Ovary (tissue), 9 donors: Measurements from ENCODE around the gene DSCAM. TPM values are rescaled to one million over a fixed set of nuclear protein-coding genes. Genes with fewer than 3 reads are reported as not detected.

Experiments used
- DNase-seq, 5 donors: peaks; one replicate each; pipeline ENCODE4 v3.0.0-alpha.2; 2019 to 2020
- H3K27ac ChIP-seq, 2 donors: fragments of 200-600 bp; one replicate each; pipeline versions ENCODE4 v1.5.1 to v1.8.0; 2019 to 2022
- H3K27me3 ChIP-seq: fragments of 200-600 bp; one replicate; pipeline ENCODE4 v1.8.0; 2022
- H3K36me3 ChIP-seq: fragments of 200-600 bp; sonication (generic); one replicate; pipeline ENCODE4 v1.5.1; 2019
- H3K4me1 ChIP-seq: one replicate; pipeline ENCODE4 v1.8.1; 2013; ENCODE audit warnings: mild to moderate bottlenecking, moderate library complexity; ENCODE audit not compliant: insufficient read depth
- H3K4me3 ChIP-seq: fragments of 200-600 bp; sonication (generic); one replicate; pipeline ENCODE4 v1.5.1; 2017
- H3K9me3 ChIP-seq, 2 donors: fragments of 200-600 bp in 1 of 2; sonication (generic) in 1 of 2; one replicate each; pipeline versions ENCODE4 v1.5.1 to v1.8.1; 2013 to 2019; ENCODE audit warnings: mild to moderate bottlenecking in 1 of 2, moderate library complexity in 1 of 2
- CTCF ChIP-seq, 3 donors: fragments of 450-650 bp in 2 of 3; fragments of 200-600 bp in 1 of 3; IDR thresholded peaks; one replicate each; pipeline versions ENCODE4 v1.5.1 to v1.8.0; 2016 to 2022; ENCODE audit warnings: antibody characterized with exemption in 3 of 3, mild to moderate bottlenecking in 1 of 3
- EP300 ChIP-seq: sonication (generic); formaldehyde crosslinking; IDR thresholded peaks from one replicate; pipeline ENCODE4 v1.6.1; 2017; ENCODE audit warnings: antibody characterized with exemption
- POLR2A ChIP-seq: fragments of 450-650 bp; IDR thresholded peaks from one replicate; pipeline ENCODE4 v1.6.1; 2017; ENCODE audit warnings: antibody characterized with exemption, mild to moderate bottlenecking, moderate library complexity
- WGBS, 3 donors: extraction: QIAGEN DNeasy Blood & Tissue Kit in 1 of 3; methylation state at CpG; one replicate each; pipeline versions ENCODE4 v1.1.5 to v1.1.7; 2013 to 2017; 5-methylcytosine and 5-hydroxymethylcytosine counted together
- intact Hi-C, 4 donors: fragments of 100-400 bp; cut with DNase I; formaldehyde crosslinking; loops; one replicate each; pipeline versions ENCODE4 v1.11.0 to v1.15.1; 2022 to 2023
- polyA plus RNA-seq, 2 donors: library from polyadenylated mRNA; stranded (reverse); fragments of 200-250 nt in 1 of 2; fragments of 350-450 nt in 1 of 2; fragmentation: Illumina TruSeq in 1 of 2; extraction: RNeasy Lipid Tissue Mini Kit (QIAGEN cat#74804) in 1 of 2; gene quantifications; one replicate each; pipeline ENCODE4 v1.2.3, GENCODE V29; 2013 to 2014
- total RNA-seq, 7 donors: library from RNA; depleted of rRNA in 2 of 7; stranded (reverse); fragments of >200 nt in 2 of 7; fragmentation: NEBNext Ultra II Directional in 3 of 7; extraction: Animal tissue kit (Norgen Biotek cat#: 25700) in 3 of 7; gene quantifications; one replicate each; pipeline versions ENCODE4 v1.1.0 to v1.2.4, GENCODE V29; 2016 to 2023
- donor health status: DM: no; HTN: no; CAD: no; lungs with moderate emphysema.
- donor health status: DM: no; HTN: no; CAD: no.
- donor health status: Bipolar disorder and iron deficiency.
- donor health status: DM: yes; HTN: yes; CAD: no.
- donor health status: DM: no; HTN: no; CAD: no.
- donor health status: DM: yes; HTN: yes; CAD: no.

The DSCAM gene
- total and polyA plus RNA-seq, 9 donors, result under 0.01 to 0.12 (median 0.04) TPM; not detected in 5

DNA sequence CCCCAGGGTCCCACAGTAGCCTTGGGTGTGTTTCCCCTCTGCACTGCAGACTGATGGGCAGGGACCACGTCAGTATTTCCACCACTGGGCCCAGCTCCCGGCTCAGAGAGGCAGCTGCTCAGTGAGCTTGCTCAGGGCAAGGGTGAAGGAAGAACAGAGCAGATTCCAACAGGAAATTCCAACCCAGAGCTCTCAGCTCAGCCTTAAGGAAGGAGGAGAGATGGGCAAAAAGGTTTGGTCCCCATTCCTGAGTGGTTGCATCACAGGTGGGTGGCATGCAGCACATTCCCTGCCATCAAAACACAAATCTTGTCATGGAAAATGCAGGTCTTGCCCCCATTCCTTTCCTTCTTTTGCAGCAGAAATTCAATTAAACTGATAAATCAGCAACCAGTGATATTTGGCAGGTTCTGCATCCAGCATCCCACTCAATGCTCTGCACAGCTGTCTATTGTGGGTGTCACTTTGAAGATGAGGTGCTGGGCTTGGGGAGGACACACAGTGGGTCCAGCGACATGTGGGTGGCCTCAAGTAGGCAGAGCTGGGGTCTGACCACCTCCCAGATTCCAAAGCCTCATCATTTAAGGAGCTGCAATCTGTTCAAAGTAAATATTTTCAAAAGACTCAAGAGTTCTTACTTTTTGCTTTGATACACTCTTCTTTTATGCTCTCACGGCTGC lies 315.4 kb downstream of the DSCAM start:
- no peaks in the 10 kb centered on the region for H3K4me1 ChIP-seq
- H3K27ac ChIP-seq, result no peak overlapping the region
- intact Hi-C loops, result no loop called here
- H3K36me3 ChIP-seq, result no peaks in the 10 kb centered on the region
- TF ChIP-seq EP300, result no peak
- TF ChIP-seq CTCF (IDR thresholded peaks at IDR 0.05), result no peak
- WGBS, 3 donors, result 6 to 28% (median 7%) methylated on average over 4 of the region's 4 CpGs
- no peak overlapping the region for H3K4me3 ChIP-seq
- H3K9me3 ChIP-seq, result no peaks in the 10 kb centered on the region
- no peaks in the 10 kb centered on the region for H3K27me3 ChIP-seq
- DNase-seq, result no peak

GRCh38 chr21:40531016-40531415 lies 315.9 kb downstream of the DSCAM start:
- Histone ChIP-seq H3K9me3 (no peaks in the 10 kb centered on the region), H3K27me3 (no peaks in the 10 kb centered on the region), H3K4me1 (no peaks in the 10 kb centered on the region), H3K4me3 (no peak overlapping the region), H3K27ac (no peak overlapping the region), H3K36me3 (no peaks in the 10 kb centered on the region)
- TF ChIP-seq POLR2A, result no peak
- no peak for TF ChIP-seq CTCF (IDR thresholded peaks at IDR 0.05)
- no peak for TF ChIP-seq EP300
- intact Hi-C loops, result no loop called here
- no peak for DNase-seq
- 66 to 83% (median 71%) methylated on average over 10 of the region's 10 CpGs for WGBS, 3 donors

DNA sequence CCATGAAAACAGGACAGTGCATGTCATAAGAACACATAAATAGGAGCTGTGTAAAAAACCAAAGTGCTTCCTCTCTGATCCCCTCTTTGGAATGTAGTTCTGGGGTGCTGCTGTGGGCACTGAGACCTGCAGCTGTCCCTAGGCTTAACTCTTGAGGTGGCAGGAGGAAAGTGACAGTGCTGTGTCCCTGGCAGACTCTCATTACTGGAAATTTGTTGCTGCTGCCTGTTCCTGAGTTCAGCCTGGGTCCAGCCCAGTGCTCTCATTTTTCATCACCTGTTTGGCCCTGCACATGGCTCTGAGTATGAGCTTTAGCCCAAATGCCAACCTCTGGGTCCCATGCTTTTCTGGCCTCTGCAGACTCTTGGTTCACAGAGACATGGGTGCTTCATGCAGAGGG lies 329.3 kb downstream of the DSCAM start:
- no peaks in the 10 kb centered on the region for H3K27me3 ChIP-seq

GRCh38 chr21:40516335-40516734 lies 330.6 kb downstream of the DSCAM start:
- DNase-seq, result no peak
- intact Hi-C loops, result no loop called here
- Histone ChIP-seq H3K9me3 (no peaks in the 10 kb centered on the region), H3K4me3 (no peak overlapping the region), H3K27me3 (no peaks in the 10 kb centered on the region), H3K36me3 (no peaks in the 10 kb centered on the region), H3K4me1 (no peaks in the 10 kb centered on the region), H3K27ac (no peak overlapping the region)
- WGBS, 3 donors, result 23 to 36% (median 29%) methylated on average over 8 of the region's 8 CpGs
- no peak for TF ChIP-seq EP300
- TF ChIP-seq CTCF (IDR thresholded peaks at IDR 0.05), result no peak
- no peak for TF ChIP-seq POLR2A

More for the DNA sequence above, 329.3 kb downstream of the DSCAM start:
- Histone ChIP-seq H3K4me1 (no peaks in the 10 kb centered on the region), H3K4me3 (no peak overlapping the region), H3K9me3 (no peaks in the 10 kb centered on the region), H3K36me3 (no peaks in the 10 kb centered on the region), H3K27ac (no peak overlapping the region)
- TF ChIP-seq POLR2A (no peak), EP300 (no peak), CTCF (IDR thresholded peaks at IDR 0.05) (no peak)
- intact Hi-C loops, result no loop called here
- no peak for DNase-seq
